Uterus (tissue), 2 donors: ENCODE data around the gene WDR20.
"Not testable (repeated sequence)": the region's sequence is repeated elsewhere in the genome, so short reads cannot be mapped to it uniquely, and the experiment has no call there.

Experiments
- CTCF ChIP-seq, 4 experiments: fragments of 200-600 bp in 2 of 4; fragments of 450-650 bp in 2 of 4; sonication (generic) in 2 of 4; IDR thresholded peaks; one replicate each; pipeline ENCODE4 v1.5.1; 2016 to 2019; ENCODE audit warnings: antibody characterized with exemption in 4 of 4, mild to moderate bottlenecking in 2 of 4, moderate library complexity in 1 of 4
- POLR2A ChIP-seq, 2 donors: fragments of 450-650 bp; IDR thresholded peaks; one replicate each; pipeline ENCODE4 v1.6.1; 2016; ENCODE audit warnings: antibody characterized with exemption in 2 of 2, mild to moderate bottlenecking in 1 of 2, moderate library complexity in 1 of 2

- TF ChIP-seq CTCF, POLR2A (IDR thresholded peaks at IDR 0.05): not testable (repeated sequence)
Measured at GRCh38 chr14:102135456-102135855, 4.2 kb upstream of the WDR20 start.
